CD4-positive, alpha-beta T cell (primary cell): ENCODE measurements around the gene MAST4. TPM values are rescaled to one million over a fixed set of nuclear protein-coding genes. Genes with fewer than 3 reads are reported as not detected.

Experiments used
- ATAC-seq: fragments of 200-7000 bp; cut with Tn5 transposase; one replicate; pipeline ENCODE4 v1.10.0; 2022; ENCODE audit warnings: mild to moderate bottlenecking; ENCODE audit not compliant: poor library complexity
- CTCF ChIA-PET: fragments of 350-600 bp; sonication (Branson Sonifier 250); formaldehyde crosslinking; loops from one replicate; lab custom pipeline; 2021; ENCODE audit warnings: antibody characterized with exemption, inconsistent platforms; lab: Charles Lee
- POLR2A ChIA-PET: fragments of 350-600 bp; sonication (Branson Sonifier 250); formaldehyde crosslinking; loops from one replicate; lab custom pipeline; 2021; ENCODE audit warnings: antibody characterized with exemption, inconsistent platforms; lab: Charles Lee
- DNase-seq, 14 experiments: peaks; one replicate each; pipeline ENCODE4 v3.0.0-alpha.2; 2013 to 2020; ENCODE audit warnings: mixed read lengths in 2 of 14
- H3K27ac ChIP-seq, 2 donors: one replicate each; pipeline versions ENCODE4 v1.5.1 to v1.7.0; 2013; ENCODE audit warnings: low read length in 2 of 2, low read depth in 1 of 2, mild to moderate bottlenecking in 1 of 2
- H3K27me3 ChIP-seq, 2 experiments: 1 replicate in 1 of 2; 2 replicates in 1 of 2; pipeline versions ENCODE4 v1.6.1 to v1.7.0; 2013; ENCODE audit warnings: low read length in 2 of 2, control low read depth in 1 of 2, mild to moderate bottlenecking in 1 of 2, moderate library complexity in 1 of 2; ENCODE audit not compliant: insufficient read depth in 2 of 2, control insufficient read depth in 1 of 2
- H3K36me3 ChIP-seq: one replicate; pipeline ENCODE4 v1.6.1; 2013; ENCODE audit warnings: low read length, control low read depth; ENCODE audit not compliant: insufficient read depth
- H3K4me1 ChIP-seq: one replicate; pipeline ENCODE4 v1.6.1; 2013; ENCODE audit warnings: low read length, control low read depth; ENCODE audit not compliant: insufficient read depth
- H3K4me3 ChIP-seq: one replicate; pipeline ENCODE4 v1.5.1; 2013; ENCODE audit warnings: mild to moderate bottlenecking, low read length, moderate library complexity
- H3K9me3 ChIP-seq, 2 experiments: 1 replicate in 1 of 2; 2 replicates in 1 of 2; pipeline versions ENCODE4 v1.6.1 to v1.7.0; 2013; ENCODE audit warnings: low read length in 2 of 2, mild to moderate bottlenecking in 2 of 2, control low read depth in 1 of 2, moderate library complexity in 1 of 2; ENCODE audit not compliant: control insufficient read depth in 1 of 2, insufficient read depth in 1 of 2
- H3K27ac Mint-ChIP-seq: one replicate; pipeline ENCODE4 v1.8.0; 2020; ENCODE audit warnings: mixed read lengths
- H3K27me3 Mint-ChIP-seq: one replicate; pipeline ENCODE4 v1.8.0; 2021; ENCODE audit warnings: mixed read lengths
- H3K36me3 Mint-ChIP-seq: one replicate; pipeline ENCODE4 v1.8.0; 2021; ENCODE audit warnings: low read depth, mixed read lengths
- H3K4me1 Mint-ChIP-seq: one replicate; pipeline ENCODE4 v1.8.0; 2021; ENCODE audit warnings: low read depth, mixed read lengths
- H3K4me3 Mint-ChIP-seq: one replicate; pipeline ENCODE4 v1.8.0; 2020; ENCODE audit warnings: mild to moderate bottlenecking, mixed read lengths
- H3K9me3 Mint-ChIP-seq: one replicate; pipeline ENCODE4 v1.8.0; 2020; ENCODE audit warnings: mixed read lengths
- intact Hi-C, 2 experiments: fragments of 100-400 bp; cut with DNase I in 1 of 2; cut with micrococcal nuclease in 1 of 2; formaldehyde crosslinking; loops; one replicate each; pipeline versions ENCODE4 v1.15.1 to v1.9.0; 2023 to 2025; cut with DNase I, micrococcal nuclease
- total RNA-seq, 174 experiments: library from RNA in 2 of 174; stranded (reverse) in 2 of 174; gene quantifications; one replicate each; pipeline ENCODE4 v1.2.3 and lab custom pipeline; 2021 to 2026
- TF ChIP-seq, protein P1 (sequence below): fragments of 200-600 bp; IDR thresholded peaks from one replicate; pipeline ENCODE4 v1.8.0; 2022; ENCODE audit warnings: antibody characterized with exemption, mild to moderate bottlenecking

MAST4 gene
- total RNA-seq, 2 experiments from 2014 or later: 21.3 to 21.6 TPM

DNA sequence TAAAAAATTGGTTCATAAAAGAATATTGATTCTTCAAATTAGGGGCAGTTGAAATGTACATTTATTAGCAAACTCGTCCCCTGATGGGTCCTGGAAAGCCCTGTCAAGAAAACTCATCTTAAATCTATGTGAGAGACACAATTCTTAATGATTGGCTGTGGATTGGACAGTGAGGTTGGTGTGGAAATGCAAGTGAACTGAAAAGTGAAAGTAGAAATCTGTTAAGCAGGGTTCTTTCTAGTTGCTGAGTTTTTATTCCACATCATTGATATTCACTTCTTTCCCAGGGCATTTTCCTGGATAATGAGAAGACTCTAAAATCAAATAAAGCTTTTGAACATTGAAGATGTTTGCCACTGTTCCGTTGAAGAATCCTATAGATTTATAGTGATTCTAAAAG is 292.4 kb downstream of the MAST4 start:
- Histone ChIP-seq H3K27ac (no peak overlapping the region), H3K36me3 (no peaks in the 10 kb centered on the region), H3K27me3 (no peaks in the 10 kb centered on the region), H3K4me1 (no peaks in the 10 kb centered on the region), H3K4me3 (no peak overlapping the region), H3K9me3 (no peaks in the 10 kb centered on the region)
- TF ChIP-seq, protein P1, sequence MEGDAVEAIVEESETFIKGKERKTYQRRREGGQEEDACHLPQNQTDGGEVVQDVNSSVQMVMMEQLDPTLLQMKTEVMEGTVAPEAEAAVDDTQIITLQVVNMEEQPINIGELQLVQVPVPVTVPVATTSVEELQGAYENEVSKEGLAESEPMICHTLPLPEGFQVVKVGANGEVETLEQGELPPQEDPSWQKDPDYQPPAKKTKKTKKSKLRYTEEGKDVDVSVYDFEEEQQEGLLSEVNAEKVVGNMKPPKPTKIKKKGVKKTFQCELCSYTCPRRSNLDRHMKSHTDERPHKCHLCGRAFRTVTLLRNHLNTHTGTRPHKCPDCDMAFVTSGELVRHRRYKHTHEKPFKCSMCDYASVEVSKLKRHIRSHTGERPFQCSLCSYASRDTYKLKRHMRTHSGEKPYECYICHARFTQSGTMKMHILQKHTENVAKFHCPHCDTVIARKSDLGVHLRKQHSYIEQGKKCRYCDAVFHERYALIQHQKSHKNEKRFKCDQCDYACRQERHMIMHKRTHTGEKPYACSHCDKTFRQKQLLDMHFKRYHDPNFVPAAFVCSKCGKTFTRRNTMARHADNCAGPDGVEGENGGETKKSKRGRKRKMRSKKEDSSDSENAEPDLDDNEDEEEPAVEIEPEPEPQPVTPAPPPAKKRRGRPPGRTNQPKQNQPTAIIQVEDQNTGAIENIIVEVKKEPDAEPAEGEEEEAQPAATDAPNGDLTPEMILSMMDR: no peak
- no peak overlapping the region for H3K4me3 Mint-ChIP-seq
- POLR2A ChIA-PET: no interaction called here
- CTCF ChIA-PET: interaction anchor here (0.8 kb wide), 1 partner anchor 8 kb away, joined by 3 read pairs; no protein-coding TSS in a partner anchor
- H3K4me1 Mint-ChIP-seq: no peaks in the 10 kb centered on the region
- no peaks in the 10 kb centered on the region for H3K36me3 Mint-ChIP-seq
- H3K27ac Mint-ChIP-seq: no peak overlapping the region
- H3K9me3 Mint-ChIP-seq: no peaks in the 10 kb centered on the region
- no peaks in the 10 kb centered on the region for H3K27me3 Mint-ChIP-seq
- intact Hi-C loops: no loop called here
- no peak for ATAC-seq
- no peak for DNase-seq

DNA sequence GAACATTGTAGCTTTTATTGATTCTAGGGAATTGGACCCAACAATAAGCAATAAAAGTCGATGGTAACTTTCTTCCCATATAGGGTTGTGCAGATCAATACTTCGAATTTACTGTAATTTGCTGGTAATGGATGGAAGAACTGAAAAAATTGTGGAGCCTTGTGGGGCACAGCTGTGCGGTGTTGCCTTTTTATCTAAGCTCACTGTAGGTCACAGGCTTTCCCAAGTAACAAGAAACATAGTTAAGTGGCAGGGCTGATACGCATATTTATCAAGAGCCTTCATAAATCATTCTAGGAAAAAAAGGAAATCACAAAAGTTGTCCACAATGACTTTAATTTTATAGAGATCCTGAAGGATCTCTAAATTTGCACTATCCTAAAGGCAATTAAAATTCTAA is 292.9 kb downstream of the MAST4 start:
- H3K27ac ChIP-seq: no peak overlapping the region
- Mint-ChIP-seq H3K4me3 (no peak overlapping the region), H3K27ac (no peak overlapping the region), H3K27me3 (no peaks in the 10 kb centered on the region), H3K9me3 (no peaks in the 10 kb centered on the region), H3K4me1 (no peaks in the 10 kb centered on the region), H3K36me3 (no peaks in the 10 kb centered on the region)
- ATAC-seq (no peak), DNase-seq (no peak)
- ChIA-PET POLR2A (no interaction called here), CTCF (interaction anchor here (0.5 kb wide), 1 partner anchor 356 kb away, joined by 4 read pairs; no protein-coding TSS in a partner anchor)
- H3K4me3 ChIP-seq: no peak overlapping the region
- TF ChIP-seq, protein P1: no peak
- H3K36me3 ChIP-seq: no peaks in the 10 kb centered on the region
- no peaks in the 10 kb centered on the region for H3K9me3 ChIP-seq
- H3K27me3 ChIP-seq: no peaks in the 10 kb centered on the region
- no peaks in the 10 kb centered on the region for H3K4me1 ChIP-seq
- intact Hi-C loops: no loop called here

DNA sequence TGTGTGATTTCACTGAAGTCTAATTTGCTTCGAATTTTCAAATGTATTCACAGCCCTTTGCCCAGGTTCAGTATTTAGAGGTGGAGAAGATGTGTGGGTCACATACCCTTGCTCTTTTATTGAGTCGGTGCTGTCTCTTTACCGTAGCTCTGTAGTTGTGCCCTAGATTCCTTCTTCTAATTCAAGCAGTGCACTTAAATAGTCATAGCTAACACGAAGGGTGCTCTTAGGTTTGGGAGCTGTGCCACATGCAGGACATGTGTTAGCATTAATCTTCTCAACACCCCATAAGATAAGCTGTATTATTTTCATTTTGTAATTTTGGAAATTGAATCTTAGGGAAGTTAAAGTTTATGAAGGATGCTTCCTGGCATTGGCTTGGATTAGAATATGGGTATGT is 293.3 kb downstream of the MAST4 start:
- no peaks in the 10 kb centered on the region for H3K27me3 ChIP-seq
- H3K4me1 ChIP-seq: no peaks in the 10 kb centered on the region
- Mint-ChIP-seq H3K4me3 (no peak overlapping the region), H3K27me3 (no peaks in the 10 kb centered on the region), H3K4me1 (no peaks in the 10 kb centered on the region), H3K27ac (no peak overlapping the region), H3K36me3 (no peaks in the 10 kb centered on the region), H3K9me3 (no peaks in the 10 kb centered on the region)
- no peak overlapping the region for H3K4me3 ChIP-seq
- ChIA-PET CTCF (interaction anchor here (0.5 kb wide), 1 partner anchor 356 kb away, joined by 4 read pairs; no protein-coding TSS in a partner anchor), POLR2A (no interaction called here)
- DNase-seq: no peak
- no peak overlapping the region for H3K27ac ChIP-seq
- TF ChIP-seq, protein P1: no peak
- H3K9me3 ChIP-seq: no peaks in the 10 kb centered on the region
- H3K36me3 ChIP-seq: no peaks in the 10 kb centered on the region
- intact Hi-C loops: no loop called here
- ATAC-seq: no peak
